HG03025 (cell line): ENCODE results near the gene CCDC33.

Experiments
- ATAC-seq: cut with Tn5 transposase; IDR thresholded peaks from one replicate; pipeline ENCODE4 v1.9.1; 2021; ENCODE audit warnings: mild to moderate bottlenecking, moderate library complexity; ENCODE audit not compliant: unreplicated experiment, low FRiP score

CCDC33 gene

DNA sequence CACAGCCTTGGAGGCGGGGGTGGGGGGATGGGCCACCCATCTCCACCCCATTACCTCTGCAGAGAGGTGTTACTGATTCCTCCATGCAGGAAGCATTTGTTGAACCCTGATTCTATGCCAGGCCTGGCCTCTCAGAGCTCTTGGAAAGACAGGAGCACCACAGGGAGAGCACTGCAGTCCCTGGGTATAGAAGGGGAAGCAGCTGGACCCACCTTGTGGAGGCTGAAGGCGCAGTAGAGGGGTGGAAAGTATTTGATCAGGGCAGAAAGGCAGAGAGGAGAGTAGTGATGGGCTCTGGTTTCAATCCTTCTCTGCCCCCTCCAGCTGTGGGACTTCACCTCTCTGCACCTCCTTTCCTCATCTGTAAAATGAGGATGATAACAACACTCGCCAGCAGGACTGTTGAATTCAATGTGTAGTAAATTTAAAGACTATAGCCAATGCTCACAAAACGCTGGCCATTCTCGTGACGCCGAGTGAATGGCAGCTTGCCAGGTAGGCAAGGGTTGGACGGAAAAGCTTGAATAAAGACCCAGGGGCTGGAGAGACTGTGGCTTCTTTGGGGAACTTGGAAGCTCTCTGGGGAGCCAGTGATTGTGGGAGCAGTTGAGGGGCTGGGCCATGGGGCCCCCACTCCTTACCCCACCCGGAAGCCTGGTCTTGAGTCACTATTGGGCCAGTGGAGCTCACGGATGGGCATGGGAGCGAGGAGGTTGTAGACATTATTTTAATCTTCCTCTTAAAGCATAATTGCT is 8.0 kb upstream of the CCDC33 start:
- no peak for ATAC-seq

DNA sequence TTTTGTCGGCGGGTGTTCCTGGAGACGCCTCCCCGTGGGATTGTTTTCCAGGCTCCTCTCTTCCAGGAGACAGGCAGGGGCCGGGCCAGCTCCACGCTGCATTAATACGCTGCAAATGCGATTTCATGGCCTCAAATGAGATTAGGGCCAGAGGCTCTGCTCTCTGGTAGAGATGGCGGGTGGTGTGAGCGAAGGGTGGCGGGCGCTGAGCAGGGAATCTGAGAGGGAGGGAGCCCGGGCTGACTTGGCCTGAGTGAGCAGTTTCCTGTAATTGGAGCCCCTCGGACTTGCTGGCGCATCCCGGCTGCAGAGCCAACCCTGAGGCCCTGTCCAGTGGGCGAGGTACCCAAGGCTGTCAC is 7.4 kb upstream of the CCDC33 start:
- ATAC-seq, result no peak

DNA sequence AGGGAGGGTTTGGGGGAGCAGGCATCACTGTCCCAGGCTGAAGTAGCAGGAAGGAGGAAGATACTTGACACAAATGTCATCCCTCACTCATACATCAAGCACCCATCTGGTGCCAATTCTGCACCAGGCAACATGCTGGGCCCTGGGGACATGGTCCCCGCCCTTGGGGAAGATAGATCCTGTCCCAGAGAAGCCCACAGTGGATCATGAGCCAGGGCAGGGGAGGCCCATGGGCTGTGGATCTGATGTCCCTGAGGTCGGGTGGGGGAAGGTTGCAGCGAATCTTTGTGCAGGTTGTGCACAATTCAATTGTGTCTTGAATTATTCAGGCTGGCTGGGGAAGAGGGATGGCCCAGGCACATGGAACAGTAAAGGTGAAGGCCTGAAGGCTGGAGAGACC is 6.4 kb upstream of the CCDC33 start:
- no peak for ATAC-seq

DNA sequence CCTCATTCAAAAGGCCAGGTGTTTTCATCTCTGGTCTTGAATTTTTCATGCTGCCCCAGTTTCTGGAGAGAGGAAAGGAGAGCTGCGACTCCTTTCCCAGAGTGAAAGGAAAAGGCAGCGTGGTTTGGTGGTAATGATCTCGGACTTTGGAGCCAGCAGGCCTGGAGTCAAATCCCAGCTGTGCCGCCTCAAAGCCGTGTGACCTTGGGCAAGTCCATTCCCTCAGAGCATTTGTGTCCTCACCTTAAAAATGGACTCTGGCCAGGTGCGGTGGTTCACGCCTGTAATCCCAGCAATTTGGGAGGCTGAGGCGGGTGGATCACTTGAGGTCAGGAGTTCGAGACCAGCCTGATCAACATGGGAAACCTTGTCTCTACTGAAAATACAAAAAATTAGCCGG is 4.7 kb upstream of the CCDC33 start:
- no peak for ATAC-seq

DNA sequence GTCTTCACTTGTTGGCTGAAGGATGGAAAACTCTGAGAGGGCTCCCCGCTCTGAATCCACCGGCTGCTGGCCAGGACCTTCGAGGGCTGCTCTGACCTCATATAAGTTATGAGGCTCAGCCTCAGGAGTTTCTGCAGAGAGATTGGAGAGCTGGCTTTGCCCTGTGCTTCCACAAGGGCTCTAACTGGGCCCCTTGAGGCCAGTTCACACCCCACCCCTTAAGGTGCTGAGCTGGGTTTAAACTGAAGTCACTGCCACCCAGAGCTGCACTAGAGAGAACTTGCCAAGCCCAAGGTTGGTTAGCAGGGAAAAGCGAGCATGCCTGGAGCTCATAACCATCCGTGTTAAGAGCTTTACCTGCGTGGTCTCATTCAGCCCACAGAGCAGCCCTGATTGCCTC is 2.8 kb upstream of the CCDC33 start:
- ATAC-seq, result no peak

DNA sequence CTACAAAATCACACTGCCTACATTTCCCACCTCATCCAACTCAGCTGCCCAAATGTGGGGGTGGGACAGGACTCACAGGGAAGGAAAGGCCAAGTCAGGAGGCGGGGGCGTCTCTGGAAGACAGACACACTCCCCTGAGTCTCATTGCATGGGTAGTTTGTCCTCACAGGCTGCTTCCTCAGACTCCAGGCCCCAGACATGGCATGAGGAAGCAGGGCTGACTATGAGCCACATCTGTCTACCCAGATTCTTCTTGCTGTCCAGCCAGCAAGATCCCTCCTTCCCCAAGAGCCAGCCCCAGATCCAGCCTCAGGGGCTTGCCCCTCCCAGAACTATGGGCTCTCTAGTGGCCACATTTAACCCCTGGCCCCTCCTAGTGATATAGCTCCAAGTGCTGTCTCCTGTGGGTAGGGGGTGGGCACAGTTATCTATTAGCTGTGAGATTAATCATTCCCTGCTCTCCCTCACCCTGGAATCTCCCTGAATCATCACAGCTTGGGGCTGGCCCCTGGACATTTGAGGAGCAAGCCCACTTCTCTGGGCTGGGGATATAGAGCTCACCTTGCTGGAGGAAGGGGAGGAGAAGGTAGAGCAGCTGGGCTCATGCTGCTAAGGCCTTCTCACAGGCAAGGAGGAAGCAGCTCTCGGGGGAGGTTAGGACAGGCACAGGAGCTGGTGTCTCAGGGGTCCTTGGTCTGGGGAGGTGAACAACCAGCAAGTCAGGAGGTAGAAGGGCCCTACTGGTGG is 2.1 kb upstream of the CCDC33 start:
- ATAC-seq, result no peak

DNA sequence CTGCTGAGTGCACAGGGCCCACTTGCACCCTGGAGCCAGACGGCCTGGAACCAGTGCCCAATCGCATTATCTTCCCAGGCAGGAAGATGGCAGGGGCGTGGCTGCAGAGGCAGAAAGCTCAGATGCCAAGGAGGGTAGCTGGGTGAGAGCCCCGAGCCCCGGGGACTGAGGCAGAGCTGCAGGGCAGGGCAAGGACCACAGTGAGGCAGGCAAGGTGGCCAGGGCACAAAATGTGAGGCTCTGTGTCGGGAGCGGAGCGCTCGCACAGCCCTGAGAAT is 1.6 kb upstream of the CCDC33 start:
- no peak for ATAC-seq

DNA sequence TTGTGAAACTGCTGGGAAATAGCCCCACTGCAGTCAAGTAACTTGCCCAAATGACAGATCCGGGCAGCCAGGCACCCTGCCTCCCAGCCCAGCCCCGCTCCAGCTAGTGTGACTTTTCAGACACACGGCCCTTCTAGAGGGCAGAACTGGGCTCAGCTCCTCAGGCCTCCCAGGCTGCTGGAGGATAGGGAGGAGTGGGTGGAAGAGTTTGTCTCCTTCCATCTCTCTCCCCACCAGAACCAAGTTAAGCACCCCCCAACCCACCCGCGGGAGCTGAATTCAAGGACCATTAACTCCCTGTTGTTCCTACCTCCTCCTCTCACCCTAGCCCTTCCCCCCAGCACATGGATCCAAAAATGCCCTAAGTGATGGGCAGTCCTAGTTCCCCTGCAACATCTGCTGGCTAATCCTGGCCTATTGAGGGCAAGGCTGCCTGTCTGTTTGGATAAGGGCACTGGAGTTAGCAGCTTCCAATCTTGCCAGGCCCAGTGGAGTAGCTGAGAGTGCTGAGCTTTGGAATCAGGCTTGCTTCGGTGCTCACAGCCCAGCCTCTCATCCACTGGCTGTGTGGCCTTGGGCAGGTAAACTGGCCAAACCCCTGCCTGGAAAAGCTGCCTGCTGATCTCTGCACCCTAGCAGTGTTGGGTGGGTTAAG is 3.1 kb downstream of the CCDC33 start:
- no peak for ATAC-seq

DNA sequence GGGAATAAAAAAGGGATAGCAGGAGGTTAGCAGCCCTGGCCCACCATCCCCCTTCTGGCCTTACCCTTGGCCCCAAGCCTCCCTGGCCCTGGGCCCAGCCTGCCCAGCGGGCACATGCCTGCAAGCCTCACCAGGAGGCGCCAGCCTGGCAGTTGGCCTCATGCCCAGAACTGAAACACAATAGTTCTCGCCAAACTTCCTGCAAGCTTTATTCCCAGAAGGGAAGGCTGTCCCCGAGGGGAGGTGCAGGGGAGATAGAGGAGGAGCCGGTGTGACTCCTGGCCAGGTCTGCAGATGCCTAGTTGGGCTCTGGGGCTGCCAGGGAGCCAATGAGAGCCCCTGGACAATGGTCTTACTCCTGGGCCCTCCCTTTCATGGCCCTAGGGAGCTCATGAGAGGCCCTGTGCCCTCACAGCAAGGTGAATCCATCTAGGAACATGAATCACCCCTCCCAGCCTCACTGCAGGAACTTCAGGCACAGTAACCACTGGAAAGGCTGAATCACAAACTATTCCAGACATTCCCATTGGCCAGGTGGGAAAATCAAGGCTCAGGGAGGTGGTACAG is 4.0 kb downstream of the CCDC33 start:
- ATAC-seq, result no peak

DNA sequence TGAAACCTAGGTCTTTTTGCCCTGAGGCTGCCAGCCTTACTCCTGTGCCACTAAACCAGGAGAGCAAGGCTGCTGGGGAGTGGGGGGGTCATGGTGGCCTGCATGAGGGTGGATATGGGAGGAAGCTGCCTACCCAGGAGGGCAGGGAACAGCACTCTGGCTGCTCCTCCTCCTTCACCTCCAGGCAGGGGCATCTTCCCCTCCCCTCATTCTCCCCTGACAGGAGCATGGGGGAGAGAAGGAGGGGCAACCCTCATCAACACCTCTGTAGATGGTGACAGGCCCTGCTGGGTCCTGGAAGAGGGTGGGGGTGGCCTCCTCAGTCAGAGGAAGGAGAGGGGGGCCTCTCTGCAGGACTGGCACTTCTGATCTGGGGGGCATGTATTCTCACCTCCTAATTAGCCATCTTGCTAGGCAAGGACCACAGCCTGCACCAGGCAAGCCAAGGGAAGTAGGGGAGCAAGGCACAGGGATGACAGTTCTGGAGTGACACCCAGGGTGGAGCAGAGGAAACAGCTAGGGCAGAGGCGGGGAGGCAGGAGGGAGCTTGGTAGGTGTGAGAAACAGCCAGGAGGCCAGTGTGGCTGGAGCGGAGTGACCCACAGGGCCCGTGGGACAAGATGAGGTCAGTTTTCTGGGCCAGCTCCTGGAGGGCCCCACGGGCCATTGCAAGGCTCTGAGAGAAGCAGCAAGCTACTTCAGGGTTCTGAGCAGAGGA is 4.9 kb downstream of the CCDC33 start:
- ATAC-seq, result no peak

DNA sequence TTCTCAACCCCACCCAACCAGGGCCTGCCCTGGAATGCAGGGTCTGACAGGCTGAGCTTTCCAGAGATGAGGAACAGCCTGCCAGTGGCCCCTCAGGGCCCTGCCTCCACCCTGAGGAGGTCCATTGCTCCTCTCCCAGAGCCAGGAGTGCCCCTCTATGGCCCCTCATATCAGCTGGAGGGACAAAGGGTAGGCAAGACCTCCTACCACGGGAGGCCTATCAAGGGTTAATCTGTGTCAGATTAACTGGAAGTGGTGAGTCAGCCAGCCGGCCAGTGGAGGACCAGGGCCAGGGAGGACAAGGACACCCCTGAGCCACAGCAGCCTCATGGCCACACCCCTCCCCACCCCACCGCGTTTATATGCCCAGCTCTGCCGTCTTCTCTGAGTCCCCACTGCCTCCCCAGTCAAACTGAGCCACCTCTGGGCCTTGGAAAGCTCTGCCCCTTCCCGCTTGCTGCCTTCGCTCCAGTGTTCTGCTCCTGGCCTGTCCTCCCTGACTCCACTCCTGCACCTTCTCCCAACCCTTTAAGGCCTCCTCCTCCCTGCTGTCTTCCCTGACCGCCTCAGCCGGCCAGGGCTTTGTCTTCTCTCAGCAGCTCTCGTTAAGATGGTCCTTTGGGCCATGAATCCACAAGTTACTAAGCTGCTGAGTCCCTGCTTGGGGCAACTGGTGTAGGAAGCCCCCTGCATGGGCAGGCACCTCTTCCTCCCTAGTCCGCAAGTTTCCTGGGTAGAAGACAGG is 6.5 kb downstream of the CCDC33 start:
- ATAC-seq, result no peak

DNA sequence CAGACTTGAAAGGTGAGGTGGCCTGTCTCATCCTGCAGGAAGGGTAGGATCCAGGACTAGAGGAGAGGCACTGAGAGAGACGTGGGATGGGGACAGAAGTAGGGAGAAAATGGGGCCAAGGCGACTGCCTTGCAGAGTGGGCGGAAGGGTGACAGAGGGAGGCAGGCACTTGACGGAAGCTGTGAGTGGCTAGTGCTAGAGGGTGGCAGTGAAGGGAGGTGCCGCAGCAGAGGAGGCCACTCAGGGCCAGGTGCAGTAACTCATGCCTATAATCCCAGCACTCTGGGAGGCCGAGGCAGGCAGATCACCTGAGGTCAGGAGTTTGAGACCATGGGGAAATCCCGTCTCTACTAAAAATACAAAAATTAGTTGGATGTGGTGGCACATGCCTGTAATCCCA is 7.3 kb downstream of the CCDC33 start:
- no peak for ATAC-seq

DNA sequence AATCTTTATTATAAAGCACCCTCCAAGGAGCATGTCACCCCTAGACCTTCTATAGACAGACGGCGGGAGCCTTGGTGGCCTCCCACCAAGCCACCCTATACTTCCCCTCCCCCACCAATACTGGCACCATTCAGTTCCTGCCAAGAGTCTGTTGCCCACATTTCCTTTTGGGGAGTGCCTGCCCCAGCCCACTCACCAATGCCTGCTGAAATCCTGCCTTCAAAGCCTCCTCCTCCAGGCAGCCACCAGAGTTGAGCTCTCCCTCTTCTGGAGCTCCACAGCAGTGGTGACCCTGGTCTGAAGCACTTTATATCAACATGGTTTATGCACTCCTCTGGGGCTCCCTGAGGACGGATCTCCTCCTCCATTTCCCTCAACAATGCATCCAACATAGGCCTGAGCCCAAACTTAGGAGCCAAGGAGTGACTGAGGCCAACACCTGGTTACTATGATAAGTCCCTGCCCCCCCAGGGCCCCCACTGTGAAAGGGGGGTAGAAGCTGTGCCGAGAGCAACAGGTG is 8.8 kb downstream of the CCDC33 start:
- no peak for ATAC-seq

DNA sequence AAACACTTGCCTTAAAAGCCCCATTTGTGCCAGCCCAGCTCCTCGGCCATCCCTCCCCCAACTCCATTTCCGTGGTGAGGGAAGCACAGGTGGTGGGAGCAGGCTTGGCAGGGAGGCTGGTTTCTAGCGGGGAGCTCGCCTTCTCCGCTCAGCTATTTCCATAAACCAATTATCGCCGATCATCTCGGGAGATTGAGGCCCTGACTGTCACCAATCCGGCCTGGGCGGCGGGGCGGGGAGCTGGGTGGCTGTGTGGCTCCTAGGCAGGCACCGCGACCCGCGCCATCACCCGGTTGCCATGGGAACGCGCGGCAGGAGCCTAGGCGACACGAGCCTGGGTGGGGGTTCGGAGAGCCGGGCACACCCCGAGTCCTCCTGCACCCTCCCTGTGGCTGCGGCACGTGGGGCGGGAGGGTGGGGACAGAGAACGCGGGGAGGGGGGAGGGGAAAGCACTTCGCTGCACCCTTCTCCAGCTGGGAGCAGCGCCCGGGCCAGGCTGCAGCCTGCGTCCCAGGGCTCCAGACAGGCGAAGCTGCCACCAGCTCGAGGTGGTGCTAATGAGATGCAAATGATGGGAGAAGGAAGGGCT is 9.3 kb downstream of the CCDC33 start:
- no peak for ATAC-seq

DNA sequence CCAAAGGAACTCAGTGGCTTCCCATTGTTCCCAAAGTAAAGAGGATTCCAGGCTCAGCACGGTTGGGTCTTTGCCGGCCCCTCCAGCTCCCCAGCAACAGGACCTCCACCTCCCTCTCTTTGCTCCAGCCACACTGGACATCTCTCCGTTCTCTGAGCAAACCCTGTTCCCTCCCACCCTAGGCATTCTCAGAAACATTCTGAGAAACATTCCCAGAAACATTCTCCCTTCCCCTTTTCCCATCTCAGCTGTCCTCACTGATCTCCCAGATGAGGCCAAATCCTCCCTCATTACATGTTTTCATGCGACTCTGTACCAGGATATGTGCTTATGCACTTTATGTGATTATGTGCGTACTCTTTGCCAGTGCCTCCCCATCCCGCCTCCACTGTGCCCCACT is 14.1 kb downstream of the CCDC33 start:
- ATAC-seq, result no peak

DNA sequence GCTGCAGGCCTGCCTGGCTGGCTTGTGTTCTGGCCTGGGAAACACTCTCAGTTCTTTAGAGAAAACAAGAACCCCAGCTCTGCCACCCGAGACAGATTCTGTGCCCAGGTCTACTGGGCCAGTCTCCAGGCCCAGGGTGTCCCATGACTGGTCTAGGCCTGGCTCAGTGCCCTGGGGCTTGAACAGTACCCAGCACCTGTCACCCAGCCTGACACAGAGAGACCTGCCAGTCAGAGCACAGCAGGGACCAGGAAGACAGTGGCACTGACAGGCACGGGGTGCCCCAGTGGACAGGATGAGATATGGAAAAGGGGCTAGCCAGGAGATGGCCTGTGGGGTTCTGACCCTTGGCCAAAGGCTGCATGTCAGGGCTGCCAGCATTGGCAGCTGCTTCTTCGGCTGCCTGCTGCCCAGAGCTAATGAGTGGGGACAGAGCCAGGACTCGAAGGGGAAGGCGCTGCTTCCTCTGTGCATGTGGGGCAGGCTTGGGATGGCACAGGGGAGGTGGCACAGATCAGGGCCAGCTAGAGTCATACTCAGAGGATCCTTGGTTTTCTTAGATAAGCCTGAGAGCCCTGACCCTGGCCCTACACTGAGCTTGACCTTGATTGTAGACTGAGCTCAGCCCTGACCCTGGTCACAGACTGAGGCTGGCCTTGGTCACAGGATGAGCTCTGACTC is 15.1 kb downstream of the CCDC33 start:
- no peak for ATAC-seq

DNA sequence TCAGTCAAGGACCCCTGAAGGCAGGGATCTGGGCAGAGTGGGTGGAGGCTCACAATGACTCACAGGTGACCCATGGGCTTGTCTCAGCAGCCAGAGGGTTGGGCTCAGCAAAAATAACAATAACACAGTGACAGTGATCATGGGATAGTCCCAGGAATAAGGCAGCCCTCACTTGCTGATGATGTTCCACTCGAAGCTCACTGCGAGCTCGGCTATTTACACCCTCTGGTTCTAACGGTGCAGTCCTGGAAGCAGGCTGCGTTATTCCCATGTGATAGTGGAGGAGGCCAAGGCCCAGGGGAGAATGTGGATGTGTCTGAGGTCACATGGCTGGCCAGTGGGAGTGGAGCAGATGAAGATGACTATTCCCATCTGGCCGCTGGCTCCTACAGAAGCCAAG is 16.2 kb downstream of the CCDC33 start:
- ATAC-seq, result no peak

DNA sequence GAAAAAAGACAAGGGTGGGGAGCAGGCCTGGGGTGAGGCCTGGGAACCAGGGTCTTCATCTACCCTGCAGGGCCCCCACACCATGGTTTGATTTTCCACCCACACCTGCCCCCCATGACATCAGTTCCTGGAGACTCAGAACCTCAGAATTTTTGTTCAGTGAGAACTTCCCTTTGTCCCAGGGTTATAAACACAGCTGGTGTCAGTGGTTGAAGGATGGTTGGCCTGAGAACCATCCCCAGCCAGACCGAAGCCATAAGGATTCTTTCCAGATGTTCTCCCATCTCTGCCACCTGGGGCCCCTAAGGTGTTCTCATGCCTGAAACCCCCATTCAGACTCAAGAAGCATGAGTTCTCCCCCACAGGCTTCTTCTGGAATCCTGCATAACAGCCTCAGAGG is 16.6 kb downstream of the CCDC33 start:
- no peak for ATAC-seq

DNA sequence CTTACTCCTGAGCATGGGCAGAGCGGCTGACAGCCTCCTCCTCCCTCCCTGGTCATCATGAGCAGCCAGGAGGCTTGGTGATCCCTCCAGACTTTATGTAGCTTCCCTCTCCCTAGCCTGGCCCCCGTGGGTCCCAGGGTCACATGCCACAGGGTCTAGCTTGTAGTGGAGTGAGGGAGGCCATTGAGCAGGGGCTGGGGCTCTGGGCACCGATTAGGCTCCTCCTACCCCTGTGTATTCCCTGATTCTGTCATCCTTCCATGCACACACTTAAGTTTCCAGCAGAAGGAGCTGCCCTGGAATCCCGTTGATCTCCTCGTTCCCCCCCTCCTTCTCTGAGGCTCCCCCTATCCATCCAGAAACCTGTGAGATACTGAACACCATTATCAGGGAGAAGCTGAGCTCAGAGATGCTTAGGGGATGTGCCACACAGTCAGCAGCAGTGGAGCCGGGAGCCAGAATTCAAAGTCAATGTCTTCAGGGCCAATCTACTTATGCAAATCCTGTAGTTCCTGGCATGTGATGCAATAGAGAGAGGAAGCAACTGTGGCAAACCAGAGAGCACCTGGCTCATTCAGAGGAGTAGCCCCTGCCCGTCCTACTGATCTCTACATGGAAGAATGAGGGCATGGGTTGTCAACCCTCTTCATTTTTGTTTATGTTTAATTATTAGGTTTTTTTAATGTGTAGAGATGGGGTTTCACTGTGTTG is 17.2 kb downstream of the CCDC33 start:
- no peak for ATAC-seq
